H4 (cell line): ENCODE measurements around the gene DNAH8. TPM values are rescaled to one million over a fixed set of nuclear protein-coding genes. Genes with fewer than 3 reads are reported as not detected.
"Not testable (repeated sequence)": the region's sequence is repeated elsewhere in the genome, so short reads cannot be mapped to it uniquely, and the experiment has no call there.

ENCODE experiments used
- DNase-seq: peaks from one replicate; pipeline ENCODE4 v3.0.0-alpha.2; 2015; ENCODE audit warnings: low spot score
- total RNA-seq: library from RNA; depleted of rRNA; stranded (reverse); fragments of >200 nt; shearing (Covaris generic); gene quantifications from 2 replicates; pipeline ENCODE4 v1.2.3, GENCODE V29; 2014; rRNA removed

The DNAH8 gene
- total RNA-seq, result not detected in 2 replicates

GRCh38 chr6:38715016-38715689 lies at the start of gene DNAH8:
TSS of gene DNAH8 (plus strand) at chr6:38715311. CDS start at chr6:38722810, 7,499 bp downstream.
- no peak for DNase-seq

- peak; percentile 44 for DNase-seq
These were observed 43.1 kb upstream of the DNAH8 start for GRCh38 chr6:38671885-38672467.

GRCh38 chr6:38673397-38674165 lies 41.5 kb upstream of the DNAH8 start:
- DNase-seq, result no peak

GRCh38 chr6:38676236-38676973 lies 38.7 kb upstream of the DNAH8 start:
- DNase-seq, result no peak

- DNase-seq, result no peak
These were observed 38.1 kb upstream of the DNAH8 start for GRCh38 chr6:38676974-38677544.

- no peak for DNase-seq
These were observed 36.8 kb upstream of the DNAH8 start for GRCh38 chr6:38678178-38678760.

GRCh38 chr6:38679668-38680067 lies 35.4 kb upstream of the DNAH8 start:
- no peak for DNase-seq

GRCh38 chr6:38681850-38682249 lies 33.3 kb upstream of the DNAH8 start:
- no peak for DNase-seq

GRCh38 chr6:38684237-38684636 lies 30.9 kb upstream of the DNAH8 start:
- DNase-seq, result no peak

- DNase-seq, result no peak
These were observed 30.2 kb upstream of the DNAH8 start for GRCh38 chr6:38684904-38685303.

- DNase-seq, result no peak
These were observed 28.7 kb upstream of the DNAH8 start for GRCh38 chr6:38686270-38687042.

- DNase-seq, result no peak
These were observed 28.1 kb upstream of the DNAH8 start for GRCh38 chr6:38687043-38687353.

- no peak for DNase-seq
These were observed 27.6 kb upstream of the DNAH8 start for GRCh38 chr6:38687549-38687948.

GRCh38 chr6:38688579-38689087 lies 26.5 kb upstream of the DNAH8 start:
- no peak for DNase-seq

GRCh38 chr6:38695227-38695900 lies 19.7 kb upstream of the DNAH8 start:
- no peak for DNase-seq

- DNase-seq, result no peak
These were observed 19.2 kb upstream of the DNAH8 start for GRCh38 chr6:38695933-38696332.

GRCh38 chr6:38696345-38696744 lies 18.8 kb upstream of the DNAH8 start:
- DNase-seq, result no peak

GRCh38 chr6:38697846-38698245 lies 17.3 kb upstream of the DNAH8 start:
- DNase-seq, result no peak

GRCh38 chr6:38699702-38700101 lies 15.4 kb upstream of the DNAH8 start:
- DNase-seq, result not testable (repeated sequence)

GRCh38 chr6:38701551-38701950 lies 13.6 kb upstream of the DNAH8 start:
- DNase-seq, result no peak
